GM18909 (cell line): Measurements from ENCODE around the gene MVD.

Experiments used
- ATAC-seq: cut with Tn5 transposase; IDR thresholded peaks from one replicate; pipeline ENCODE4 v1.9.1; 2021; ENCODE audit warnings: mild to moderate bottlenecking; ENCODE audit not compliant: unreplicated experiment, poor library complexity

Gene MVD

DNA sequence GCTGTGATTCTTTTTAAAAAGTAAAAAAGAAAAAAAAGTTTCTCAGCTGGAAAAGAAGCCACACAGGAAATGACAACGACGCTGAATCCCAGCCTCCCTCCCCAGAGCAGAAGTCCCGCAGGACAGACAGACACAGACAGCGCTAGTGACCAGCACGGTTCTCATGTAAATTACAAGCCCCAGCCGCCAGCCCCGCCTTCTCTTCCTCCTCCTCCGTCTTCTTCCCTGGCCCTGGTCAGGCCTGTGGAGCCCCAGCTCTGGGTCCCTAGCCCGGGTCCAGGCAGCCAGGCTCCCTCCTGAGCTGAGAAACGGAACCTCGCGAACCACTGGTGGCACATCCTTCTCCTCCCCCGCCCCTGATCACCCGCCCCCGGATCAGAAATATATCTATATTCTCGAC, 31.5 kb downstream of the MVD start:
- ATAC-seq: no peak

DNA sequence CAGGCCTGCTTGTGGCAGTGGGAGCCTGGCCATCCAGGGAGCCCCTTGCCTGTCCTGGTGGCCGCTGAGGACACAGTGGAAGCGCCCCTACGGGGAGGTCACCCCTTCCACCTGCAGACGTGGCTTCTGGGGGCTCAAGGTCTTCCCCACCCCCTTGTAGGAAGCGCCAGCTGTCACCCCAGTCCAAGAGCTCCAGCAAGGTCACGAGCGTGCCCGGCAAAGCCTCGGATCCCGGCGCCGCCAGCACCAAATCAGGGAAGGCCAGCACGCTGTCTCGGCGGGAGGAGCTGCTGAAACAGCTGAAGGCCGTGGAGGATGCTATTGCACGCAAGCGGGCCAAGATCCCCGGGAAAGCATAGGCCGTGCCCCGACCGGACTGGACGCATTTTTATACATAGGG, 31.9 kb downstream of the MVD start:
- ATAC-seq: no peak

DNA sequence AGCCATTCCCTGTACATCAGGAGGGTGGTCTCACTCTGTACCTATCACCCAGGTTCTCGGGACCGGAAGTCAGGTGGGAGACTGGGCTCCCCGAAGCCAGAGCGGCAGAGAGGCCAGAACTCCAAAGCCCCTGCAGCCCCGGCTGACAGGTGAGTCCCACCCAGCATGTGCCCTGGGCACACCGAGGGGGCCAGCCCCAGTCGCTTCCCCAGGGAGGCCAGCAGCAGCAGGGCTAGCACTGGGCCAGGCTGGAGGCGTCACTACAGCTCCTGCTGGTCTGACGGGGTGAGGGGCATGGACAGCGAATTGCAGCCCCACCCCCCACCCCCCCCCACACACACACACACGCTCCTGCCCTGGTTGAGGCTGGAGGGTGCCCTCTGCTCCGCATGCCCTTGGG, 32.5 kb downstream of the MVD start:
- no peak for ATAC-seq

DNA sequence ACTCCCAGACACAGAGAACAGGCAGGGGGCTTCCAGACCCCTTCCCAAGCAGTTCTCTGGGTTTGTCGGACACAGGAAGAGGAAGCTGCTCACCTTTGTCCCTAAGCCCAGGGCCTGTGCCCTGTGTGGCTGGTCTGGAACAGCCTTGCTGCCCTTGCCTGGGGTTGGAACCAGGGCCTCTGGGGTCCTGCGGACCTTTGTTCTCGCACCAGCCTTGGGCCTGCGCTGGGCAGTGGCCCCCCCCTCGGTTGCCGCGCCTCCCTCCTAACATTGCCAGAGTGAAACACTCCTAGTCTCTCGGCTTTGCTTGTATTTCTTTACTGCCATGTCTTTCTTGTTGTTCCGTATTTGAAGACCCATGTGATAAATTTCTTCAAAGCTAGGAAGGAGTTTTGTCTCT, 33.1 kb downstream of the MVD start:
- ATAC-seq: no peak

DNA sequence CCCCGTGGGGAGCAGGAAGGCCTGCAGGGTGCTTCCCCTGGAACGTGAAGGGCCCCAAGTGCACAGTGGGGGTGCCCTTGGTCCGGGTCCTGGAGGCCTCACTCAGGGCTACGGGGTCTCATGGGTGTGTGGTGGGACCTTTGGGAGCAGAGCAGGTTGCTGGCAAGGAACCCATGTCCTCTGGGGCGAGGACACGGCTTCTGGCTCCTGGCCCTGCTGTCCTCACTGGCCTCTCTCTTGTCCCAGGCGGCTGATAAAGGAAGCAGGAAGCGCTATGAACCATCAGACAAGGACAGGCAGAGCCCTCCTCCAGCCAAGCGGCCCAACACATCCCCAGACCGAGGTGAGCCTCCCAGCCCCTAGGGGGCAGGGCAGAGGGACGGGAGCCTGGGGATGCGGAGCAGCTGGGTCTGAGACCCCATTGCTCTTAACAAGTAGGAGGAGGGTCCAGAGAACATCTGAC, 34.3 kb downstream of the MVD start:
- ATAC-seq: no peak

DNA sequence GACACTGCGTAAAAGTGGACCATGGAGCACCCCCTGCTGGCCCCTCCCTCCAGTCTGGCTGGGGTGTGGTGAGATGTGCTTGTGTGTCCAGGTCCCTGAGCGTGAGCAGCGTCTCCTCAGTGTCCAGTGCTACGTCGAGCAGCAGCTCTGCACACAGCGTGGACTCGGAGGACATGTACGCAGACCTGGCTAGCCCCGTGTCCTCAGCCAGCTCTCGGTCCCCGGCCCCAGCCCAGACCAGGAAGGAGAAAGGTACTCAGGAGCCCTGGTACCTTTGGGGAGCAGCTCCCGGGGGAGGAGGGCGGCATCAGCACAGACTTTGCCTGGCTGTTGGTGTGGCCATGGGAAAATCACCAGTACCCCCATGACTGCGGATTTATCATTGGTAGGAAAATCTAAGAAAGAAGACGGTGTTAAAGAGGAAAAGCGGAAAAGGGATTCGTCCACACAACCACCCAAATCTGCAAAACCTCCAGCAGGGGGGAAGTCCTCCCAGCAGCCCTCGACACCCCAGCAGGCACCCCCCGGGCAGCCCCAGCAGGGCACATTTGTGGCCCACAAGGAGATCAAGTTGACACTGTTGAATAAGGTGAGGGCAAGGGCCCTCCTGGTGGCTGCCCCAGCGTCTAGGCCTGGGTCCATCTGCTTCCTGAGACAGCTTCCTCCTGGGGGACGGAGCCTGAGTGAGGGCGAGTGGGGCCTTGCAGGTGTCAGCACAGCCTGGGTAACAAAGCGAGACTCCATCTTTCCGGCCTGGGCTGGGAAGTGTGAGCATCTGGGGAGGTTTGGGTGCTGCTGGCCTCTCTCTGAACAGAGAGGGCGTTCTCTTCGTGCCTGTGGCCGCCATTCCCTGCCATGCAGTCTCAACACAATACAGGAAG, 35.1 kb downstream of the MVD start:
- no peak for ATAC-seq

DNA sequence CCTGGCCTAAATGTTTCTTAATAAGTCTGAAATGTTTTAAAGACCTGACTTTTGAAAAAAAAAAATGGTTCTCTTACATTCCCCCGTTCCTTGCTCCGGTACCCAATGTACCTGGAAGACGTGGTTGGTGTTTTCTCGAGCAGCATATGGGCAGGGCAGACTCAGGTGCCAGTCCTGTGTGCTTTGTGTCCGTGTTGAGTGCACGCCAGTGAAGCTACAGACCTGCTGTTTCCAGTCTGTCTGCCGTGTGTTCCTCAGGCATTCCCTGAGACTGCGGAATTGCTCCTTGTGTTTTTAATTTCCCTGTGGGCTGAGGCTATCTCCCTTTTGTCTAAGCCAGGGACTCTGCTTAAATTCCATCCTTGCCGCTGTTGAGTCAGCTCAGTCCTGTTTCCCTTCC, 36.2 kb downstream of the MVD start:
- no peak for ATAC-seq

DNA sequence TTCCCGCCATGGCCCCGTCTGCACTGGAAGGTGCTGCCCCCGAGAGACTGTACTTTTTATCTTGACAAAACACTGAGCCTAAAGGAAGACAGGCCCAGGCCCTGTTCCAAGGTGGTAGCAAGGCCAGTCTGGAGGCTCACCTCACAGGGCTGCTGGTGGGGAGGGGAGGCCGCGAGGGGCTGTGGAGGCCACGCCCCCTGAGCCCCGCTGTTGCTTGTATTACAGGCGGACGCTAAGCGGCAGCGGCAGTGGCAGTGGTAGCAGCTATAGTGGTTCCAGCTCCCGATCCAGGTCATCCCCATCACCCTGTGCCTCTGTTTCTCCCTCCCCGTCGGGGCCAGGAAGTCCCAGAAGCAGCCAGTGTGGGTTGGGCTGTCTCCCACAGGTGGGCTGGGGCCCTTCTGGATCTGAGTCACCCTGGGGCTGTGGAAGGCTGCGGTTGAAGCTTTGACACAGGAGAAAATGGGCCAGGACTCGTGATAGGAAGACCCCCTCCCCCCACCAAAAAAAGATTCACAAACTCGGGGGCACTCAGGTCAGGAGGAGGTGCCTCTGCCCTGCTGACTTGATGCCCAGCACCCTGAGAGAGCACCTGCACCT, 37.8 kb downstream of the MVD start:
- ATAC-seq: no peak

DNA sequence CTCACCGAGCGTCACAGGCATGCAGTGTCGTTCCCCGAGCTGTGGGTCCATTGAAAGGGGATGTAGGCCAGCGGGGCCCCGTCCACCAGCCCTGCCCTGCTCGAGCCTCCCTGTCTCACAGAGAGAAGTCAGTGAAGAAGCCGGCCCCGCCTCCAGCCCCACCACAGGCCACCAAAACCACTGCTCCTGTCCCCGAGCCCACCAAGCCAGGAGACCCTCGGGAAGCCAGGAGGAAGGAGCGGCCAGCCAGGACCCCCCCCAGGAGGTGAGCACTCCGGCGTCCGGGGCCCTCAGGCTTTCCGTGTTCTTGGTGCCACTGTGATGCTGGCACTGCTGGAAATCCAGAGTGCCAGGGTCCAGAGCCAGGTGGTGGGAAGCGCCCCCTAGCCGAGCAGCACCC, 38.4 kb downstream of the MVD start:
- no peak for ATAC-seq

DNA sequence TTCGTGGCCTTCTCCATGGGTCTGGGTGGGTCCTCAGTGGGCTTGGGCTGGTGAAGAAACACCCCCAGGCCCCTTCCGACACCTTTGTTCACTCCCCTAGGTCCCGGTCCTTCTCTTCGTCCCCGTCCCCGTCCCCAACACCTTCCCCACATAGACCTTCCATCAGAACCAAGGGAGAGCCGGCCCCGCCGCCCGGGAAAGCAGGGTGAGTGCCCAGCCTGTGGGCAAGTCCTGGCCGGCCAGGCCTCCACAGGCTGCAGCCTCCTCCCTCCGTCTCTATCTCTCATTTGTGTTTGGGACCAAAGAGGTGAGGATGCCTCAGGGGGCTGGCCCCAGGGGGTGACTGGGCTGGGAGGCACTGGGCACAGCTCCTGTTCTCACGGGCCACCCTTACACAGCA, 39.0 kb downstream of the MVD start:
- ATAC-seq: no peak

DNA sequence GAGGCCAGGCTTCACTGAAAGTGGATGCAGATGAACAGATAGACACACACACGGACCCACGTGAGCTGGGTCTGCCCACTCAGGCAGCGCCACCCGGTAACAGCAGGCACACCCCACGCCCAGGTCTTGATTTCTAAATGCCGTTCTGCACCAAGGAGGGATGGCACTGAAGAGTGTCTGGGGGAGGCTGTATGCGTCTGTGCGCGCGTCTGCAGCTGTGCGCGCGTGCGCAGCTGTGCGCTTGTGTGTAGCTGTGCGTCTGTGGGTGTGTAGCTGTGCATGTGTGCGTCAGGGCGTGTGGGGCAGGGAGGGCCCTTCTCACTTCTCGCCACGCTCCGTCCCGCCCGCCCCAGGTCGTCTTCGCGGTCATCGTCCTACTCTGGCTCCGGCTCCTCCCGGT, 40.0 kb downstream of the MVD start:
- no peak for ATAC-seq

DNA sequence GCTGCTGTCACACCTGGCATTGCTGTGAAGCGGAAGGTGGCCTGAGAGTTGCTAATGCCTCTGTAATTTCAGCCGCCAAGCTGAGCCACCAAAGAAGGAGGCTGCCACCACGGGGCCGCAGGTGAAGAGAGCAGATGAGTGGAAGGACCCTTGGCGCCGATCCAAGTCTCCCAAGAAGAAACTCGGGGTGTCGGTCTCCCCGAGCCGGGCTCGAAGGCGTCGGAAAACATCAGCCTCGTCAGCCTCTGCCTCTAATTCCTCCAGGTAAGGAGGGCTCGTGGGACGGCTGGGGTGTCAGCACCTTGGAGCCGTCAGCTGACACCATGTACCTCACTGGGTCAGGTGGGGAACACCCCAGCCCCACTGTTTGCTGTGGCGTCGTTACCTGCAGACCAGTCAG, 40.8 kb downstream of the MVD start:
- no peak for ATAC-seq

DNA sequence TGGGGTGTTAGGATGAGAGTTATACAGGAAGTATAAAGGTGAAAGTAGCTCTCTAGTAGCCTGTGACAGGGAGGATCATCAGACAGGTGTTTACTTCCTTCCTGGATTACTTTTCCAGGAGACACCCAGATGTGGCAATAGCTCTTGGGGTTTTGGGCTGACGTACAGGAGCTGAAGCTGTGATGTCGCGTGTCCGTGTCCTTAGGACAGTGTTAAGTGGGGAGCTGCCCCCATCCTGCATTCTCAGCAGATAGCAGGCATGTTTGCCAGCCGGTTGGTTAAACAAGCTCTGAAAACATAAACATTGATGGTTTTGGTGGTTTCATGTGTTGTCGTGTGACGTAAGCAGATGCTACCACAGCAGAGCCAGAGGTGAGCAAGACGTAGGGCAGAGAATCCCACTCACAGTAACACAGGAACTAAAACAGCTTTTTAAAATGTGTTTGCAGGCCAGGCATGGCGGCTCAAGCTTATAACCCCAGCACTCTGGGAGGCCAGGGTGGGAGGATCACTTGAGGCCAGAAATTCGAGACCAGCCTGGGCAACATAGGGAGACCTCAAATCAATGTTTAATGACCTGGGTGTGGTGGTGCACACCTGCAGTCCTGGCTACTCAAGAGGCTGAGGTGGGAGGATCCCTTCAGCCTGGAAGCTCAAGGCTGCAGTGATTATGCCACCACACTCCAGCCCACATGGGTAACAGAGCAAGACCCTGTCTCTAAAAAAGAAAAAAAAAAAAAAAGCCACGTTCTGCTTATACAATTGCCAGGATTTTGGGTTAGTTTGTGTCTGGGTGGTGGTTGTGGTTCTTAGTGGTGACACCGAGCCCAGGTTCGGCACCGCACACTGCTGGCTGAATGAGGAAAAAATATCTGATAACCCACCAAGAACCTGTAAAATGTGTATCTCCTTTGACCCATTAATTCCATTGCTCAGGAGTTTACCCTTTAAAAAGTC, 42.8 kb downstream of the MVD start:
- ATAC-seq: no peak

DNA sequence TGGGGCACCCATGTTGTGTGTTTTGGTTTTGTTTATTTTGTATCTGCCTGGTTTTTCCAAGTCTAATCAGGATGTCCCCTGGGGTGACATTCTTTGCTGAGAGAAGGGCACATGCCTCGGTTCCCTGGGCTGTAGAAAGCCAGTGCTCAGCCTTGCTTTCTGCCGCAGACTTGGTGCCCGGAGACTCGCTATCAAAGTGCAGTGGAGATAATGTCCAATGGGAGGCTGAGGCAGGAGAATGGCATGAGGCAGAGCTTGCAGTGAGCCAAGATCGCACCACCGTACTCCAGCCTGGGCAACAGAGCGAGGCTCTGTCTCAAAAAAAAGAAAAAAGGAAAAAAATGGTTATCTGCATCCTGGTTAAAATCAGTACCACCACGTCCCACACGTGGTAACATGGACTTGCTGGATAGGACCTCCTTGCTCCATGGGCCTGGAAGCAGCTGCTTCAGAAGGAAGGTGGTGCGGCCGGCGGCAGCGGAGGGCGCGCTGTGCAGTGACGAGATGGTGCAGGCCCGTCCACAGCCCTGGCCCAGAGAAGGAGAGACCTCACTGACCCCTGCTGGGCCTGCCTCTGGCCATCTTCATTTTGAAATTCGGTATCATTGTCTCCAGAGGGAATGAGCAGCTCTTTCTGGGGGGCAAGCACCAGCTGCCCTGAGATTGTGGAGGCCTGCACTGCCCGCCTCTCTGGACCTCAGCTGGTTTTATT, 43.8 kb downstream of the MVD start:
- ATAC-seq: no peak

DNA sequence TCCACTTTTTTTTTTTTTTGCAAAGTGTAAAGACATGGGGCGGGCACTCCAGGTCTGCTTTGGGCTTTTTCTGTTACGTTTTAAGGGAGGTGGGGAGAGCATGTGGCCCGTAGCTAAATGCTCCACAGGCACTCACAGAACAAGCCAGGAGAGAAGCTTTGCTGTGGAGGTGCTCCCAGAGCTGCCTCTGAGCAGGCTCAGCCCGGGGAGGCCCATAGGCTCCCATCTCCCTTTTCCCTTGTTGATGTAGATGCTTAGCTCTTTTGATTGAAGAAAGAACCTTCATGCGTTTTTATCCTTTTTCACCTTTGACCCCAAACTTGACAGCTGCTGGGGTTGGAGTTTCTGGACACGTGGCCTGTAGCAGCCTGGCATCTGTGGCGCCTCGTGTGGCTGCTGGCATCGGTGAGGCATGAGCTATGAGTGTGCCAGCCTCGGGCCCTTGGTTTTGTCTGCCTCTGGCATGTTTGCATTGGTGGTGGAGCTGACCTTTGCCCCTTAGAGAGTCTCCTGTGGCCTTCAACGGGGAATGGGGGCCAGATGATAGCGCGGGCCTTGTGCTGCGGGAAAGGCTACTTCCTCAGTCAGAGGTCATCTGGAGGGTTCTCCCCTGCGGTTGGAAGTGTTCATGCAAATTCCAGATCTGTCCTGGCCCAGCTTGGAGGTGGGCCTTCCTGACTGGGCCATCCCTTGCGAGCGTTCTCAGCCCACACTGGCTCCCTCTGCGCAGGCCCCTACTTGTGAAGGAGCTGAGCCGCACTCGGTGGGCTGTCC, 44.5 kb downstream of the MVD start:
- no peak for ATAC-seq

DNA sequence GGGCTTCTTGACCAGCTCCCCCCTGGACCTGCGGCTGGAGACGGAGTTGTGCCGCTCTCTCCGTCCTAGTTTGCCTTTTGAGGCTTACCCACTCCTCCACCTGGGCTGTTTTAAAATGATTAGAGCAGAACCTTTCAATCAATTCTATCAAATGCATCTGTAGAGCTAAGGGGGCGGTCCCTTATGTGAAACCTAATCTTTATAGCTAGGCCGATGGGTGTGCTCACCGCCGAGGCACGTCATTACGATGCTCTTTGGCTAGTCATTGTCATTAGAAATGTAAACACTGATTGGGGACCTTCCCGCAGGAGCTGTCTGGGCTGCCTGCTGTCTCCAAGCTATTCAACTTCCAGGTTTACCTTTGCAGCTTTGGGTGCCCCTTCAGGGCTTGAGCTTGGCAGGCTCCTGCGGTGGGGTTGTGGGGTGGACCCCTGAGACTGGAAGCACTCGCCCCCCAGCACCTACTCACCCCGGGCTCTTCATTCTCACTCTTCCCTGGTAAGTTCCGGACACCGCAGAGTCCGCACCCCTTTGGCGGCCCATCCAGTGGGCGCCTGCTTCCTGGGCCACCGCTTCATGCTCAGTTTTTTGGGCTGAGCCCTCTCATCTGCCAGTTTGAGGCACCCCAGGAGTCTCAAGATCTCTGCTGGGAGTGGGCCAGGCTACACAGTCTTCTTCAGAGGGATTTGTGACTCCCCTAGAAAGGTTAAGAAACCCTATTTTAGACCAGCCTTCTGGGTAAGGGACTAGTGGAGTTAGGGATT, 45.4 kb downstream of the MVD start:
- no peak for ATAC-seq

DNA sequence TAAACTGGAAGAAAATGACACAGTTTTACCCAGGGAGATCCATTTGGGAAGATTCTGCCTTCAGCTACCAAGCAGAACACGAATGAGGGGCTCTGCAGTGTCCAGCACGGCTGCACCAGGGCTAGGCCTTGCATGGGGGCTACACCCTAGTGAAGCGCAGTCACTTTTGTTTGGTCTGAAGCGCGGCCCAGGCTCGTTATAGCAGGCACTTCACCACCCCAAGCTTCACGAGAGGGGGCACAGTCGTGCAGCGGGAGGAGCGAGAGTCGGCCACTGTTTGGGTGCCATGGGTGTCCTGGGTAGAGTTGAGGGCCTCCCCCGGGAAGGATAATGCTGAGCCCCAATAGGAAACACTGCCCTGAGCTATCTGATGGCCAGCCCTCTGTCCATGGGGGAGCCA, 46.2 kb downstream of the MVD start:
- no peak for ATAC-seq

DNA sequence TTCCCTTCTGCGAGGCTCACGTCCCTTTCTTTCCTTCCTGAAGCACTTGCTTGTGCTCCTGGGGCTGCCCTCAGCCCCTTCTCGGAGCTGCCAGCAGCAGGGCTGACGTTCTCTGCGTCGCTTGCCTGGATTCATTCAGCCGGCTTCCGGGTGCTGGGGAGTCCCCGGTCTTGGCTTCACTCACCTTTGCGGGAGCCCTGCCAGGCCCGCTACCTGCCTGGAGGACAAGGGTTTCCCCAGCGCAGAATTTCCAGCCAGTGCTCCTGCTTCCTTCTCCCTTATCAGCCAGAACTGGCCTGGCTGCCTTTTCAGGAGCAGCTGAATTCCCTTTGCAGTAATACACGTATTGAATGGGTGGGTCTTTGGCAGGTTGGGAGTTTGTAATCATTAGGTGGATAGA, 46.6 kb downstream of the MVD start:
- ATAC-seq: no peak
